Mesenchymal stem cell (in vitro differentiated cells and primary cell): Measurements from ENCODE around the gene DMAP1.
A peak's percentile ranks its signal among the peaks of the same experiment; 100 is the strongest.

ENCODE experiments used
- DNase-seq: peaks from one replicate; pipeline ENCODE4 v3.0.0-alpha.2; 2013
- H2AFZ ChIP-seq: one replicate; pipeline ENCODE4 v1.6.1; 2013; ENCODE audit warnings: low read depth, mild to moderate bottlenecking, control low read depth, inconsistent platforms, low read length, moderate library complexity
- H2AK5ac ChIP-seq: 2 replicates; pipeline ENCODE4 v1.6.1; 2013; ENCODE audit warnings: low read length, moderate library complexity, mild to moderate bottlenecking, inconsistent platforms; ENCODE audit not compliant: severe bottlenecking
- H2BK120ac ChIP-seq: one replicate; pipeline ENCODE4 v1.6.1; 2013; ENCODE audit warnings: low read depth, mild to moderate bottlenecking, inconsistent platforms, low read length, moderate library complexity
- H2BK12ac ChIP-seq, 2 experiments: one replicate each; pipeline ENCODE4 v1.6.1; 2013; ENCODE audit warnings: inconsistent platforms in 2 of 2, low read length in 2 of 2, mild to moderate bottlenecking in 2 of 2, moderate library complexity in 2 of 2, control low read depth in 1 of 2
- H2BK15ac ChIP-seq: one replicate; pipeline ENCODE4 v1.6.1; 2013; ENCODE audit warnings: mild to moderate bottlenecking, low read depth, inconsistent platforms; ENCODE audit not compliant: poor library complexity, severe bottlenecking
- H2BK5ac ChIP-seq: 2 replicates; pipeline ENCODE4 v1.6.1; 2013; ENCODE audit warnings: low read depth, mild to moderate bottlenecking, low read length, control low read depth, inconsistent platforms; ENCODE audit not compliant: poor library complexity, severe bottlenecking
- H3K14ac ChIP-seq, 2 experiments: one replicate each; pipeline ENCODE4 v1.6.1; 2013; ENCODE audit warnings: inconsistent platforms in 2 of 2, low read length in 2 of 2, control low read depth in 1 of 2, mild to moderate bottlenecking in 1 of 2, moderate library complexity in 1 of 2
- H3K18ac ChIP-seq, 2 experiments: one replicate each; pipeline ENCODE4 v1.6.1; 2013; ENCODE audit warnings: inconsistent platforms in 2 of 2, low read length in 2 of 2, control low read depth in 1 of 2, low read depth in 1 of 2, mild to moderate bottlenecking in 1 of 2
- H3K23ac ChIP-seq, 2 experiments: one replicate each; pipeline ENCODE4 v1.6.1; 2013; ENCODE audit warnings: inconsistent platforms in 2 of 2, low read length in 2 of 2, mild to moderate bottlenecking in 2 of 2, moderate library complexity in 2 of 2, control low read depth in 1 of 2
- H3K27ac ChIP-seq: 2 replicates; pipeline ENCODE4 v1.5.1; 2013; ENCODE audit warnings: mild to moderate bottlenecking, moderate library complexity, low read length, control low read depth, inconsistent platforms; ENCODE audit not compliant: poor library complexity, severe bottlenecking
- H3K27me3 ChIP-seq, 2 experiments: 2 replicates each; pipeline versions ENCODE4 v1.6.1 to v1.7.0; 2013; ENCODE audit warnings: low read length in 2 of 2, mild to moderate bottlenecking in 2 of 2, moderate library complexity in 2 of 2, control low read depth in 1 of 2, inconsistent platforms in 1 of 2; ENCODE audit not compliant: control insufficient read depth in 1 of 2, insufficient read depth in 1 of 2
- H3K36me3 ChIP-seq, 2 experiments: 2 replicates each; pipeline versions ENCODE4 v1.6.1 to v1.7.0; 2013; ENCODE audit warnings: low read length in 2 of 2, control low read depth in 1 of 2, inconsistent platforms in 1 of 2, low read depth in 1 of 2, mild to moderate bottlenecking in 1 of 2; ENCODE audit not compliant: insufficient read depth in 2 of 2, control insufficient read depth in 1 of 2
- H3K4ac ChIP-seq, 2 experiments: one replicate each; pipeline ENCODE4 v1.6.1; 2013; ENCODE audit warnings: inconsistent platforms in 2 of 2, low read length in 2 of 2, mild to moderate bottlenecking in 2 of 2, moderate library complexity in 2 of 2, control low read depth in 1 of 2, low read depth in 1 of 2
- H3K4me1 ChIP-seq: 2 replicates; pipeline ENCODE4 v1.6.1; 2013; ENCODE audit warnings: low read depth, low read length, control low read depth; ENCODE audit not compliant: control insufficient read depth, insufficient read depth
- H3K4me2 ChIP-seq: 2 replicates; pipeline ENCODE4 v1.6.1; 2013; ENCODE audit warnings: low read length, mild to moderate bottlenecking, inconsistent platforms; ENCODE audit not compliant: poor library complexity, severe bottlenecking
- H3K4me3 ChIP-seq, 2 experiments: 2 replicates each; pipeline versions ENCODE4 v1.5.1 to v1.7.0; 2013; ENCODE audit warnings: low read length in 2 of 2, mild to moderate bottlenecking in 2 of 2, control low read depth in 1 of 2, low read depth in 1 of 2; ENCODE audit not compliant: insufficient read depth in 1 of 2
- H3K79me1 ChIP-seq: replicated peaks from 2 replicates; pipeline ENCODE4 v1.6.1; 2013; ENCODE audit warnings: mild to moderate bottlenecking, control low read depth, low read length, inconsistent platforms; ENCODE audit not compliant: poor library complexity, severe bottlenecking
- H3K9ac ChIP-seq: 2 replicates; pipeline ENCODE4 v1.7.0; 2013; ENCODE audit warnings: mild to moderate bottlenecking, low read length, moderate library complexity
- H3K9me3 ChIP-seq: 2 replicates; pipeline ENCODE4 v1.7.0; 2013; ENCODE audit warnings: mild to moderate bottlenecking, low read length; ENCODE audit not compliant: control insufficient read depth
- H4K8ac ChIP-seq: one replicate; pipeline ENCODE4 v1.6.1; 2013; ENCODE audit warnings: inconsistent platforms, mild to moderate bottlenecking, low read length, moderate library complexity
- H4K91ac ChIP-seq: one replicate; pipeline ENCODE4 v1.6.1; 2013; ENCODE audit warnings: mild to moderate bottlenecking, low read length, inconsistent platforms
- WGBS: methylation state at CpG from one replicate; pipeline ENCODE4 v1.1.7; 2013; ENCODE audit warnings: mixed read lengths; 5-methylcytosine and 5-hydroxymethylcytosine counted together

Gene DMAP1

GRCh38 chr1:44223187-44223610 lies 9.9 kb downstream of the DMAP1 start:
- Histone ChIP-seq H2BK120ac (no peak overlapping the region), H3K27ac (no peak overlapping the region), H4K91ac (no peak overlapping the region), H3K18ac (no peak overlapping the region), H3K14ac (no peak overlapping the region), H3K9ac (no peak overlapping the region), H2BK12ac (no peak overlapping the region), H3K23ac (no peak overlapping the region), H3K79me1 (peaks cover 3% of the 10 kb centered on the region), H4K8ac (no peak overlapping the region), H2BK15ac (no peak overlapping the region), H3K4me1 (peaks cover 22% of the 10 kb centered on the region), H2AFZ (no peak overlapping the region), H3K9me3 (no peaks in the 10 kb centered on the region), H3K27me3 (no peaks in the 10 kb centered on the region), H3K4ac (no peak overlapping the region), H2BK5ac (no peak overlapping the region), H3K4me2 (no peak overlapping the region), H3K36me3 (peaks cover 46 to 55% of the 10 kb centered on the region in 2 experiments), H3K4me3 (peak overlapping the region in 1 of 2 experiments; percentile 2), H2AK5ac (no peak overlapping the region)
- WGBS = 97% methylated on average over 11 of the region's 11 CpGs
- no peak for DNase-seq

- Histone ChIP-seq H3K27ac (no peak overlapping the region), H2BK120ac (no peak overlapping the region), H3K18ac (no peak overlapping the region), H3K36me3 (peaks cover 27 to 48% of the 10 kb centered on the region in 2 experiments), H3K79me1 (peaks cover 7% of the 10 kb centered on the region), H2AK5ac (no peak overlapping the region), H2AFZ (no peak overlapping the region), H3K4me1 (peaks cover 7% of the 10 kb centered on the region), H4K8ac (no peak overlapping the region), H3K9ac (no peak overlapping the region), H4K91ac (no peak overlapping the region), H2BK12ac (no peak overlapping the region), H2BK5ac (no peak overlapping the region), H3K23ac (no peak overlapping the region), H3K14ac (no peak overlapping the region), H2BK15ac (no peak overlapping the region), H3K27me3 (no peaks in the 10 kb centered on the region), H3K4ac (no peak overlapping the region), H3K4me2 (no peak overlapping the region), H3K4me3 (no peak overlapping the region), H3K9me3 (no peaks in the 10 kb centered on the region)
- WGBS = 95% methylated on average over 2 of the region's 2 CpGs
- no peak for DNase-seq
Measured at GRCh38 chr1:44225761-44226160, 12.5 kb downstream of the DMAP1 start.

- no peak overlapping the region for H3K23ac ChIP-seq
- no peak overlapping the region for H4K8ac ChIP-seq
- no peak overlapping the region for H3K27ac ChIP-seq
- DNase-seq = no peak
- H3K4me1 ChIP-seq = peaks cover 3% of the 10 kb centered on the region
- no peak overlapping the region for H3K4me2 ChIP-seq
- no peak overlapping the region for H3K9ac ChIP-seq
- H4K91ac ChIP-seq = no peak overlapping the region
- no peak overlapping the region for H3K14ac ChIP-seq
- no peak overlapping the region for H2BK120ac ChIP-seq
- H3K79me1 ChIP-seq = peaks cover 7% of the 10 kb centered on the region
- no peak overlapping the region for H2BK15ac ChIP-seq
- no peaks in the 10 kb centered on the region for H3K27me3 ChIP-seq
- no peak overlapping the region for H3K4ac ChIP-seq
- H2AFZ ChIP-seq = no peak overlapping the region
- H3K36me3 ChIP-seq = peaks cover 18 to 38% of the 10 kb centered on the region in 2 experiments
- H3K4me3 ChIP-seq = no peak overlapping the region
- no peak overlapping the region for H2BK5ac ChIP-seq
- H2AK5ac ChIP-seq = no peak overlapping the region
- H3K18ac ChIP-seq = no peak overlapping the region
- no CpG with 5 or more reads among the region's 1 CpG for WGBS
- no peaks in the 10 kb centered on the region for H3K9me3 ChIP-seq
- no peak overlapping the region for H2BK12ac ChIP-seq
Measured at GRCh38 chr1:44227211-44227610, 13.9 kb downstream of the DMAP1 start.

GRCh38 chr1:44228218-44228617 lies 14.9 kb downstream of the DMAP1 start:
- no peak overlapping the region for H2BK120ac ChIP-seq
- H3K23ac ChIP-seq = no peak overlapping the region
- peaks cover 12 to 28% of the 10 kb centered on the region in 2 experiments for H3K36me3 ChIP-seq
- H3K9ac ChIP-seq = no peak overlapping the region
- H2BK5ac ChIP-seq = no peak overlapping the region
- no peak overlapping the region for H3K4me2 ChIP-seq
- no peak overlapping the region for H4K8ac ChIP-seq
- H3K79me1 ChIP-seq = peaks cover 5% of the 10 kb centered on the region
- H2AFZ ChIP-seq = no peak overlapping the region
- no peak overlapping the region for H3K4me3 ChIP-seq
- no peak overlapping the region for H3K27ac ChIP-seq
- H3K27me3 ChIP-seq = no peaks in the 10 kb centered on the region
- H2BK12ac ChIP-seq = no peak overlapping the region
- no peaks in the 10 kb centered on the region for H3K4me1 ChIP-seq
- no peak overlapping the region for H3K14ac ChIP-seq
- H3K18ac ChIP-seq = no peak overlapping the region
- H2BK15ac ChIP-seq = peak overlapping the region; percentile 21
- H4K91ac ChIP-seq = no peak overlapping the region
- no peaks in the 10 kb centered on the region for H3K9me3 ChIP-seq
- no peak overlapping the region for H2AK5ac ChIP-seq
- DNase-seq = no peak
- no peak overlapping the region for H3K4ac ChIP-seq
- WGBS = 96% methylated on average over 13 of the region's 13 CpGs
